HFFc6 (cell line): ENCODE measurements around the gene TAGAP. TPM values are rescaled to one million over a fixed set of nuclear protein-coding genes. Genes with fewer than 3 reads are reported as not detected.
"Not testable (repeated sequence)": the region's sequence is repeated elsewhere in the genome, so short reads cannot be mapped to it uniquely, and the experiment has no call there.

Experiments
- DNase-seq: peaks from one replicate; pipeline ENCODE4 v3.0.0-alpha.2; 2018
- H3K27ac Mint-ChIP-seq: 2 replicates; pipeline ENCODE4 v1.8.0; 2020; ENCODE audit warnings: mild to moderate bottlenecking, mixed read lengths
- H3K27me3 Mint-ChIP-seq: 2 replicates; pipeline ENCODE4 v1.8.0; 2021; ENCODE audit warnings: mild to moderate bottlenecking, moderate library complexity, mixed read lengths; ENCODE audit not compliant: insufficient read depth
- H3K36me3 Mint-ChIP-seq: 2 replicates; pipeline ENCODE4 v1.8.0; 2021; ENCODE audit warnings: low read depth, mixed read lengths
- H3K4me1 Mint-ChIP-seq: 2 replicates; pipeline ENCODE4 v1.8.0; 2020; ENCODE audit warnings: low read depth, mixed read lengths
- H3K4me3 Mint-ChIP-seq: 2 replicates; pipeline ENCODE4 v1.8.0; 2020; ENCODE audit warnings: mild to moderate bottlenecking, moderate library complexity, mixed read lengths
- H3K9me3 Mint-ChIP-seq: 2 replicates; pipeline ENCODE4 v1.8.0; 2020; ENCODE audit warnings: mild to moderate bottlenecking, mixed read lengths
- total RNA-seq, 6 experiments: library from RNA; stranded (reverse); fragmentation: NEBNext Ultra II Directional; extraction: Animal tissue kit (Norgen Biotek cat#: 25700); gene quantifications; 2 replicates in 1 of 6; 3 replicates in 5 of 6; pipeline ENCODE4 v1.2.3, GENCODE V29; 2021
- TF ChIP-seq, protein P1 (sequence below): fragments of 200-600 bp; sonication (generic); IDR thresholded peaks from 2 replicates; pipeline ENCODE4 v1.5.0; 2021; ENCODE audit warnings: antibody characterized with exemption, mild to moderate bottlenecking

Gene TAGAP
- total RNA-seq, 6 experiments from 2014 or later, result not detected

DNA sequence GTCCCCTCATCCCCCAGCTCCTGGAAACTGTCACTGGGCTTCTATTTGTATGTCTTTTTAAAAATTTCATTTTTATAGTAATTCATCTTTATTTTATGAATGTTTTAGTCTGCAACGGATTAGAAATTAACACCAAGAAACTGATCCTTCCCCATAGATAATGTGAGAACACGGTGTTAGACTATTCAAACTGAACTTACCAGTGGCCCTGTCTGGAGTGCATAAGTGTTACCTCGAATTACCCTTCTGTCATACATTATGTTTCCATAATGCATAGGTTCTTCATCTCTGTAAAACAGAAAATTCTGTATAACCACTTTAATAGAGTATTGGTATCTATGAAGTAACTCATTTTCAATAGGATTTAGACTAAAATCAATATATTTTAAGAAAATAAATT, 51.2 kb downstream of the TAGAP start:
- no peak for DNase-seq
- Mint-ChIP-seq H3K9me3 (peaks cover 10% of the 10 kb centered on the region), H3K27ac (no peak overlapping the region), H3K27me3 (no peaks in the 10 kb centered on the region; the same call in 1 of the 2 replicates), H3K4me1 (peaks cover 20% of the 10 kb centered on the region), H3K4me3 (no peak overlapping the region), H3K36me3 (peaks cover 30% of the 10 kb centered on the region)
- TF ChIP-seq, protein P1, sequence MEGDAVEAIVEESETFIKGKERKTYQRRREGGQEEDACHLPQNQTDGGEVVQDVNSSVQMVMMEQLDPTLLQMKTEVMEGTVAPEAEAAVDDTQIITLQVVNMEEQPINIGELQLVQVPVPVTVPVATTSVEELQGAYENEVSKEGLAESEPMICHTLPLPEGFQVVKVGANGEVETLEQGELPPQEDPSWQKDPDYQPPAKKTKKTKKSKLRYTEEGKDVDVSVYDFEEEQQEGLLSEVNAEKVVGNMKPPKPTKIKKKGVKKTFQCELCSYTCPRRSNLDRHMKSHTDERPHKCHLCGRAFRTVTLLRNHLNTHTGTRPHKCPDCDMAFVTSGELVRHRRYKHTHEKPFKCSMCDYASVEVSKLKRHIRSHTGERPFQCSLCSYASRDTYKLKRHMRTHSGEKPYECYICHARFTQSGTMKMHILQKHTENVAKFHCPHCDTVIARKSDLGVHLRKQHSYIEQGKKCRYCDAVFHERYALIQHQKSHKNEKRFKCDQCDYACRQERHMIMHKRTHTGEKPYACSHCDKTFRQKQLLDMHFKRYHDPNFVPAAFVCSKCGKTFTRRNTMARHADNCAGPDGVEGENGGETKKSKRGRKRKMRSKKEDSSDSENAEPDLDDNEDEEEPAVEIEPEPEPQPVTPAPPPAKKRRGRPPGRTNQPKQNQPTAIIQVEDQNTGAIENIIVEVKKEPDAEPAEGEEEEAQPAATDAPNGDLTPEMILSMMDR, result no peak

- TF ChIP-seq, protein P1, result 0 out of 2 replicates have a peak, but pooled peaks have one; percentile 15
- Mint-ChIP-seq H3K27ac (no peak overlapping the region), H3K9me3 (peaks cover 14% of the 10 kb centered on the region), H3K36me3 (peaks cover 35% of the 10 kb centered on the region), H3K27me3 (peaks cover 1% of the 10 kb centered on the region; the same call in 1 of the 2 replicates), H3K4me1 (peaks cover 20% of the 10 kb centered on the region), H3K4me3 (no peak overlapping the region)
- DNase-seq, result no peak
Observed at GRCh38 chr6:158991017-158991723, 53.6 kb downstream of the TAGAP start.

DNA sequence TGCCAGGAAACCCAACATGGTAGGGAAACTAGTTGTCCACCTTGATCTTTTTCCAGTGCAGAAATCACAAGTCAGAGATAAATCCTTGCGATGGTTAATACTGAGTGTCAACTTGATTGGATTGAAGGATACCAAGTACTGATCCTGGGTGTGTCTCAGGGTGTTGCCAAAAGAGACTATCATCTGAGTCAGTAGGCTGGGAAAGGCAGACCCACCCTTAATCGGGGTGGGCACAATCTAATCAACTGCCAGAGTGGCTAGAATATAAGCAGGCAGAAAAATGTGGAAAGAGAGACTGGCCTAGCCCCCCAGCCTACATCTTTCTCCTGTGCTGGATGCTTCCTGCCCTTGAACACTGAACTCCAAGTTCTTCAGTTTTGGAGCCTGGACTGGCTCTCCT, 55.1 kb downstream of the TAGAP start:
- H3K27me3 Mint-ChIP-seq, H3K27ac Mint-ChIP-seq, H3K4me1 Mint-ChIP-seq, DNase-seq, H3K9me3 Mint-ChIP-seq, H3K4me3 Mint-ChIP-seq: not testable (repeated sequence)
- peaks cover 23% of the 10 kb centered on the region for H3K36me3 Mint-ChIP-seq

GRCh38 chr6:158988477-158988876, 56.3 kb downstream of the TAGAP start:
- no peak overlapping the region for H3K4me3 Mint-ChIP-seq
- no peak for DNase-seq
- H3K27ac Mint-ChIP-seq, result no peak overlapping the region
- H3K4me1 Mint-ChIP-seq, result 0 out of 2 replicates have a peak, but pooled peaks cover 5% of the 10 kb centered on the region
- 0 out of 2 replicates have a peak, but pooled peaks cover 1% of the 10 kb centered on the region for H3K27me3 Mint-ChIP-seq
- peaks cover 19% of the 10 kb centered on the region for H3K36me3 Mint-ChIP-seq
- peaks cover 6% of the 10 kb centered on the region for H3K9me3 Mint-ChIP-seq
- TF ChIP-seq, protein P1, result no peak

DNA sequence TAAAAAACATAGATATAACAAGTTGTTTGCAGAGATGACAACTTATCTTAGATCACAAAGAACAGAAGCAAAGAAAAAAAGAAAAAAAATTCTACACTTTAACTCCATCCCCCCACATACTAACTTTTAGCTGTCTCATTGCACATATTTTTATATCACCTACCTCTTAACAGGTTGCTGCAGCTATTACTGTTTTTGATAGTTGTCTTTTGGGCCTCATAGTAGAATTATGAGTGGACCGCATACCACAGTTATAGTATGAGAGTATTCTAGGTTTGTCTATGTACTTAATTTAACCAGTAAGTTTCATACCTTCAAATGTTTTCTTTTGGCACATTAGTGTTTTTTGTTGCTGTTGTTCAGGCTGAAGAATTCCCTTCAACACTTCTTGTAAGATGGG, 57.1 kb downstream of the TAGAP start:
- H3K9me3 Mint-ChIP-seq, result peaks cover 6% of the 10 kb centered on the region
- DNase-seq, result no peak
- TF ChIP-seq, protein P1, result no peak
- H3K27ac Mint-ChIP-seq, result no peak overlapping the region
- H3K36me3 Mint-ChIP-seq, result peaks cover 18% of the 10 kb centered on the region
- 0 out of 2 replicates have a peak, but pooled peaks cover 1% of the 10 kb centered on the region for H3K27me3 Mint-ChIP-seq
- no peak overlapping the region for H3K4me3 Mint-ChIP-seq
- 0 out of 2 replicates have a peak, but pooled peaks cover 5% of the 10 kb centered on the region for H3K4me1 Mint-ChIP-seq

Other genes with a start within 250 kb of the TAGAP start
- 100 to 1,000 TPM; 118 to 183 (median 178) TPM for gene EZR, start 225.6 kb downstream of the TAGAP start, total RNA-seq
- 10 to 100 TPM in 1 of 6 experiments, 1 to 10 TPM in 5; 6.9 to 10.1 (median 8.5) TPM for gene RSPH3, start 44.8 kb downstream of the TAGAP start, total RNA-seq
- gene FNDC1, start 124.4 kb upstream of the TAGAP start, total RNA-seq, result not detected